ENCODE results near the gene CKB.
A peak's percentile ranks its signal among the peaks of the same experiment; 100 is the strongest.

The CKB gene

GRCh38 chr14:103522649-103523574, at the start of gene CKB:
Gene CKB (minus strand): TSS chr14:103522830. CDS start chr14:103522493, 337 bp downstream.
- no peak for DNase-seq (ENCODE audit: low read depth in 3 of 3, low spot score in 1 of 3)

GRCh38 chr14:103569408-103569807, 46.8 kb upstream of the CKB start:
- no peak for DNase-seq (ENCODE audit: low read depth in 3 of 3, low spot score in 1 of 3)

- DNase-seq (ENCODE audit: low read depth in 3 of 3, low spot score in 1 of 3), result no peak
Measured at GRCh38 chr14:103568952-103569351, 46.3 kb upstream of the CKB start.

GRCh38 chr14:103563844-103564505, 41.3 kb upstream of the CKB start:
- DNase-seq (ENCODE audit: low read depth in 3 of 3, low spot score in 1 of 3), result no peak

GRCh38 chr14:103563226-103563620, 40.6 kb upstream of the CKB start:
- no peak for DNase-seq (ENCODE audit: low read depth in 3 of 3, low spot score in 1 of 3)

- DNase-seq (ENCODE audit: low read depth in 3 of 3, low spot score in 1 of 3), result peak; percentile 50 to 78 (median 65)
Measured at GRCh38 chr14:103562429-103563225, 40.0 kb upstream of the CKB start, which contains the start of the genes BAG5 and COA8. Gene BAG5 (minus strand): TSS chr14:103562657. CDS start chr14:103561164, 1,493 bp downstream. Gene COA8 (plus strand): TSS chr14:103562960. CDS start chr14:103563002, 42 bp downstream.

- no peak for DNase-seq (ENCODE audit: low read depth in 3 of 3, low spot score in 1 of 3)
Measured at GRCh38 chr14:103562179-103562428, 39.5 kb upstream of the CKB start.

GRCh38 chr14:103561381-103562178, 39.0 kb upstream of the CKB start:
- no peak for DNase-seq (ENCODE audit: low read depth in 3 of 3, low spot score in 1 of 3)

- no peak for DNase-seq (ENCODE audit: low read depth in 3 of 3, low spot score in 1 of 3)
Measured at GRCh38 chr14:103560691-103561090, 38.1 kb upstream of the CKB start.

GRCh38 chr14:103559766-103560165, 37.1 kb upstream of the CKB start:
- no peak for DNase-seq (ENCODE audit: low read depth in 3 of 3, low spot score in 1 of 3)

- no peak for DNase-seq (ENCODE audit: low read depth in 3 of 3, low spot score in 1 of 3)
Measured at GRCh38 chr14:103558071-103558882, 35.6 kb upstream of the CKB start.

- DNase-seq (ENCODE audit: low read depth in 3 of 3, low spot score in 1 of 3), result no peak
Measured at GRCh38 chr14:103556946-103557758, 34.5 kb upstream of the CKB start.

- DNase-seq (ENCODE audit: low read depth in 3 of 3, low spot score in 1 of 3), result no peak
Measured at GRCh38 chr14:103555559-103556337, 33.1 kb upstream of the CKB start.

GRCh38 chr14:103552846-103553210, 30.2 kb upstream of the CKB start:
- no peak for DNase-seq (ENCODE audit: low read depth in 3 of 3, low spot score in 1 of 3)

GRCh38 chr14:103552011-103552845, 29.6 kb upstream of the CKB start:
- no peak for DNase-seq (ENCODE audit: low read depth in 3 of 3, low spot score in 1 of 3)

GRCh38 chr14:103551338-103551762, 28.7 kb upstream of the CKB start:
- DNase-seq (ENCODE audit: low read depth in 3 of 3, low spot score in 1 of 3), result no peak

Measured in stimulated activated CD4-positive, alpha-beta T cell treated with anti-CD3 and anti-CD28 coated beads, TNF-alpha, amount 100 ng/mL, for 1 hour (primary cell).